ENCODE results near the gene PSMD2. TPM values are rescaled to one million over a fixed set of nuclear protein-coding genes. Genes with fewer than 3 reads are reported as not detected.
A peak's percentile ranks its signal among the peaks of the same experiment; 100 is the strongest.

The PSMD2 gene
- total RNA-seq, 1 experiment from 2014 or later, result 344 TPM

- Mint-ChIP-seq H3K4me3 (peak overlapping the region; percentile 87 to 93), H3K36me3 (ENCODE audit: insufficient read depth in 1 of 3, low read depth in 3 of 3) (peaks cover 29 to 52% (median 38%) of the 10 kb centered on the region in 3 experiments; a peak in 6 of 7 replicates), H3K9me3 (no peaks in the 10 kb centered on the region), H3K27ac (peak overlapping the region in 2 of 3 experiments; percentile 21 to 68; a peak in 4 of 7 replicates), H3K4me1 (peaks cover 26 to 27% of the 10 kb centered on the region in 2 experiments), H3K27me3 (ENCODE audit: low read depth) (no peaks in the 10 kb centered on the region)
- Histone ChIP-seq H3K4me1 (ENCODE audit: insufficient read depth, low read length) (peaks cover 8% of the 10 kb centered on the region; the same call in 1 of the 2 replicates), H4K8ac (replicated peaks; ENCODE audit: insufficient read length, low read depth, low read length) (no peak overlapping the region), H3K4me2 (ENCODE audit: insufficient read depth, insufficient read length, low read length) (peak overlapping the region; percentile 97), H3K79me1 (ENCODE audit: insufficient read depth, low read depth, low read length, poor library complexity, severe bottlenecking) (peaks cover 6% of the 10 kb centered on the region), H2AK5ac (ENCODE audit: insufficient read length, low read length) (no peak overlapping the region), H3K4ac (ENCODE audit: low read depth, low read length) (no peak overlapping the region), H3K27ac (ENCODE audit: insufficient read length, low read depth, low read length) (no peak overlapping the region), H4K20me1 (ENCODE audit: control insufficient read depth, insufficient read depth, insufficient read length) (no peaks in the 10 kb centered on the region), H3T11ph (ENCODE audit: low read length) (no peak overlapping the region), H3K9ac (ENCODE audit: extremely low read depth, insufficient read length, low read length) (peak overlapping the region; percentile 85), H2BK20ac (ENCODE audit: low read depth, low read length, poor library complexity, severe bottlenecking) (no peak overlapping the region), H2BK15ac (ENCODE audit: low read depth, low read length) (no peak overlapping the region), H3K27me3 (ENCODE audit: insufficient read depth, low read length) (no peaks in the 10 kb centered on the region), H2BK120ac (ENCODE audit: low read depth, low read length, poor library complexity, severe bottlenecking) (no peak overlapping the region), H2BK5ac (ENCODE audit: insufficient read length, low read length) (no peak overlapping the region), H2BK12ac (ENCODE audit: insufficient read length, low read depth, low read length) (no peak overlapping the region), H3K23ac (ENCODE audit: insufficient read length, low read depth, low read length) (no peak overlapping the region), H3K23me2 (ENCODE audit: insufficient read length, low read depth, low read length, poor library complexity, severe bottlenecking) (peaks cover 10% of the 10 kb centered on the region), H3K56ac (ENCODE audit: insufficient read length, low read depth, low read length) (no peak overlapping the region), H4K91ac (ENCODE audit: insufficient read length, low read depth, low read length) (no peak overlapping the region), H2AFZ (ENCODE audit: low read length) (no peak overlapping the region), H3K9me3 (ENCODE audit: control insufficient read depth, low read depth, low read length) (no peaks in the 10 kb centered on the region), H3K14ac (ENCODE audit: insufficient read depth, low read length) (no peak overlapping the region), H3K79me2 (ENCODE audit: insufficient read depth, low read length) (peaks cover 42% of the 10 kb centered on the region), H4K5ac (ENCODE audit: insufficient read length, low read depth, low read length) (no peak overlapping the region), H3K18ac (ENCODE audit: insufficient read length, low read depth, low read length) (no peak overlapping the region)
- no CpG with 5 or more reads among the region's 16 CpGs for WGBS (ENCODE audit: extremely low coverage, insufficient read length, low lambda C conversion rate)
- no peak for TF ChIP-seq CTCF (conservative IDR thresholded peaks at IDR 0.05)
- DNase-seq, result no peak
These were observed 17.0 kb downstream of the PSMD2 start for GRCh38 chr3:184315871-184316661.
